Mesenchymal stem cell (in vitro differentiated cells and primary cell): ENCODE measurements around the gene LIN9.

Experiments used
- DNase-seq: peaks from one replicate; pipeline ENCODE4 v3.0.0-alpha.2; 2013
- H2AFZ ChIP-seq: one replicate; pipeline ENCODE4 v1.6.1; 2013; ENCODE audit warnings: low read depth, mild to moderate bottlenecking, control low read depth, inconsistent platforms, low read length, moderate library complexity
- H2AK5ac ChIP-seq: 2 replicates; pipeline ENCODE4 v1.6.1; 2013; ENCODE audit warnings: low read length, moderate library complexity, mild to moderate bottlenecking, inconsistent platforms; ENCODE audit not compliant: severe bottlenecking
- H2BK120ac ChIP-seq: one replicate; pipeline ENCODE4 v1.6.1; 2013; ENCODE audit warnings: low read depth, mild to moderate bottlenecking, inconsistent platforms, low read length, moderate library complexity
- H2BK12ac ChIP-seq, 2 experiments: one replicate each; pipeline ENCODE4 v1.6.1; 2013; ENCODE audit warnings: inconsistent platforms in 2 of 2, low read length in 2 of 2, mild to moderate bottlenecking in 2 of 2, moderate library complexity in 2 of 2, control low read depth in 1 of 2
- H2BK15ac ChIP-seq: one replicate; pipeline ENCODE4 v1.6.1; 2013; ENCODE audit warnings: mild to moderate bottlenecking, low read depth, inconsistent platforms; ENCODE audit not compliant: poor library complexity, severe bottlenecking
- H2BK5ac ChIP-seq: 2 replicates; pipeline ENCODE4 v1.6.1; 2013; ENCODE audit warnings: low read depth, mild to moderate bottlenecking, low read length, control low read depth, inconsistent platforms; ENCODE audit not compliant: poor library complexity, severe bottlenecking
- H3K14ac ChIP-seq, 2 experiments: one replicate each; pipeline ENCODE4 v1.6.1; 2013; ENCODE audit warnings: inconsistent platforms in 2 of 2, low read length in 2 of 2, control low read depth in 1 of 2, mild to moderate bottlenecking in 1 of 2, moderate library complexity in 1 of 2
- H3K18ac ChIP-seq, 2 experiments: one replicate each; pipeline ENCODE4 v1.6.1; 2013; ENCODE audit warnings: inconsistent platforms in 2 of 2, low read length in 2 of 2, control low read depth in 1 of 2, low read depth in 1 of 2, mild to moderate bottlenecking in 1 of 2
- H3K23ac ChIP-seq, 2 experiments: one replicate each; pipeline ENCODE4 v1.6.1; 2013; ENCODE audit warnings: inconsistent platforms in 2 of 2, low read length in 2 of 2, mild to moderate bottlenecking in 2 of 2, moderate library complexity in 2 of 2, control low read depth in 1 of 2
- H3K27ac ChIP-seq: 2 replicates; pipeline ENCODE4 v1.5.1; 2013; ENCODE audit warnings: mild to moderate bottlenecking, moderate library complexity, low read length, control low read depth, inconsistent platforms; ENCODE audit not compliant: poor library complexity, severe bottlenecking
- H3K27me3 ChIP-seq, 2 experiments: 2 replicates each; pipeline versions ENCODE4 v1.6.1 to v1.7.0; 2013; ENCODE audit warnings: low read length in 2 of 2, mild to moderate bottlenecking in 2 of 2, moderate library complexity in 2 of 2, control low read depth in 1 of 2, inconsistent platforms in 1 of 2; ENCODE audit not compliant: control insufficient read depth in 1 of 2, insufficient read depth in 1 of 2
- H3K36me3 ChIP-seq, 2 experiments: 2 replicates each; pipeline versions ENCODE4 v1.6.1 to v1.7.0; 2013; ENCODE audit warnings: low read length in 2 of 2, control low read depth in 1 of 2, inconsistent platforms in 1 of 2, low read depth in 1 of 2, mild to moderate bottlenecking in 1 of 2; ENCODE audit not compliant: insufficient read depth in 2 of 2, control insufficient read depth in 1 of 2
- H3K4ac ChIP-seq, 2 experiments: one replicate each; pipeline ENCODE4 v1.6.1; 2013; ENCODE audit warnings: inconsistent platforms in 2 of 2, low read length in 2 of 2, mild to moderate bottlenecking in 2 of 2, moderate library complexity in 2 of 2, control low read depth in 1 of 2, low read depth in 1 of 2
- H3K4me1 ChIP-seq: 2 replicates; pipeline ENCODE4 v1.6.1; 2013; ENCODE audit warnings: low read depth, low read length, control low read depth; ENCODE audit not compliant: control insufficient read depth, insufficient read depth
- H3K4me2 ChIP-seq: 2 replicates; pipeline ENCODE4 v1.6.1; 2013; ENCODE audit warnings: low read length, mild to moderate bottlenecking, inconsistent platforms; ENCODE audit not compliant: poor library complexity, severe bottlenecking
- H3K4me3 ChIP-seq, 2 experiments: 2 replicates each; pipeline versions ENCODE4 v1.5.1 to v1.7.0; 2013; ENCODE audit warnings: low read length in 2 of 2, mild to moderate bottlenecking in 2 of 2, control low read depth in 1 of 2, low read depth in 1 of 2; ENCODE audit not compliant: insufficient read depth in 1 of 2
- H3K79me1 ChIP-seq: replicated peaks from 2 replicates; pipeline ENCODE4 v1.6.1; 2013; ENCODE audit warnings: mild to moderate bottlenecking, control low read depth, low read length, inconsistent platforms; ENCODE audit not compliant: poor library complexity, severe bottlenecking
- H3K9ac ChIP-seq: 2 replicates; pipeline ENCODE4 v1.7.0; 2013; ENCODE audit warnings: mild to moderate bottlenecking, low read length, moderate library complexity
- H3K9me3 ChIP-seq: 2 replicates; pipeline ENCODE4 v1.7.0; 2013; ENCODE audit warnings: mild to moderate bottlenecking, low read length; ENCODE audit not compliant: control insufficient read depth
- H4K8ac ChIP-seq: one replicate; pipeline ENCODE4 v1.6.1; 2013; ENCODE audit warnings: inconsistent platforms, mild to moderate bottlenecking, low read length, moderate library complexity
- H4K91ac ChIP-seq: one replicate; pipeline ENCODE4 v1.6.1; 2013; ENCODE audit warnings: mild to moderate bottlenecking, low read length, inconsistent platforms
- WGBS: methylation state at CpG from one replicate; pipeline ENCODE4 v1.1.7; 2013; ENCODE audit warnings: mixed read lengths; 5-methylcytosine and 5-hydroxymethylcytosine counted together

Gene LIN9

GRCh38 chr1:226355016-226355415 is 46.1 kb upstream of the LIN9 start:
- Histone ChIP-seq H3K4ac (no peak overlapping the region), H3K4me3 (no peak overlapping the region), H2AFZ (no peak overlapping the region), H3K27me3 (no peaks in the 10 kb centered on the region), H3K9ac (no peak overlapping the region), H3K36me3 (peaks cover 22 to 27% of the 10 kb centered on the region in 2 experiments), H4K91ac (no peak overlapping the region), H3K9me3 (no peaks in the 10 kb centered on the region), H2BK15ac (no peak overlapping the region), H3K14ac (no peak overlapping the region), H3K23ac (no peak overlapping the region), H2BK5ac (no peak overlapping the region), H3K79me1 (peaks cover 2% of the 10 kb centered on the region), H2BK12ac (no peak overlapping the region), H3K4me1 (no peaks in the 10 kb centered on the region), H4K8ac (no peak overlapping the region), H2BK120ac (no peak overlapping the region), H2AK5ac (no peak overlapping the region), H3K4me2 (no peak overlapping the region), H3K18ac (no peak overlapping the region), H3K27ac (no peak overlapping the region)
- DNase-seq, result no peak
- WGBS, result over 99% methylated on average over 10 of the region's 10 CpGs

GRCh38 chr1:226353698-226354525 is 44.9 kb upstream of the LIN9 start:
- Histone ChIP-seq H4K91ac (no peak overlapping the region), H2BK120ac (no peak overlapping the region), H4K8ac (no peak overlapping the region)

GRCh38 chr1:226351709-226352108 is 42.7 kb upstream of the LIN9 start:
- no peak for DNase-seq
- H3K79me1 ChIP-seq, result no peaks in the 10 kb centered on the region
- no peaks in the 10 kb centered on the region for H3K9me3 ChIP-seq
- H3K14ac ChIP-seq, result no peak overlapping the region
- peaks cover 2% of the 10 kb centered on the region for H3K4me1 ChIP-seq
- WGBS, result 87% methylated on average over 3 of the region's 3 CpGs
- H4K8ac ChIP-seq, result no peak overlapping the region
- no peak overlapping the region for H2BK15ac ChIP-seq
- H3K9ac ChIP-seq, result no peak overlapping the region
- H2AFZ ChIP-seq, result no peak overlapping the region
- H2AK5ac ChIP-seq, result no peak overlapping the region
- H2BK120ac ChIP-seq, result no peak overlapping the region
- no peak overlapping the region for H3K18ac ChIP-seq
- no peak overlapping the region for H3K4me2 ChIP-seq
- no peak overlapping the region for H2BK5ac ChIP-seq
- no peak overlapping the region for H3K23ac ChIP-seq
- H3K27ac ChIP-seq, result no peak overlapping the region
- H2BK12ac ChIP-seq, result no peak overlapping the region
- no peak overlapping the region for H4K91ac ChIP-seq
- peaks cover 0 to 5% of the 10 kb centered on the region in 2 experiments for H3K27me3 ChIP-seq
- no peak overlapping the region for H3K4ac ChIP-seq
- H3K36me3 ChIP-seq, result peaks cover 4 to 8% of the 10 kb centered on the region in 2 experiments
- no peak overlapping the region for H3K4me3 ChIP-seq

More at GRCh38 chr1:226353698-226354525, 44.9 kb upstream of the LIN9 start:
- Histone ChIP-seq H3K18ac (no peak overlapping the region), H2AK5ac (no peak overlapping the region), H3K36me3 (peaks cover 14 to 18% of the 10 kb centered on the region in 2 experiments), H3K4ac (no peak overlapping the region), H3K4me1 (peaks cover 2% of the 10 kb centered on the region), H2BK15ac (no peak overlapping the region), H3K14ac (no peak overlapping the region), H3K4me3 (no peak overlapping the region), H2AFZ (no peak overlapping the region), H3K27me3 (peaks cover 0 to 3% of the 10 kb centered on the region in 2 experiments), H3K79me1 (no peaks in the 10 kb centered on the region), H3K9ac (no peak overlapping the region), H2BK5ac (no peak overlapping the region), H3K27ac (no peak overlapping the region), H3K4me2 (no peak overlapping the region), H3K9me3 (no peaks in the 10 kb centered on the region), H2BK12ac (no peak overlapping the region), H3K23ac (no peak overlapping the region)
- 62% methylated on average over 15 of the region's 15 CpGs for WGBS
- no peak for DNase-seq

GRCh38 chr1:226350519-226350865 is 41.5 kb upstream of the LIN9 start:
- Histone ChIP-seq H3K9me3 (no peaks in the 10 kb centered on the region), H3K4ac (no peak overlapping the region), H2BK5ac (no peak overlapping the region), H3K18ac (no peak overlapping the region), H4K91ac (peak overlapping the region; percentile 7), H3K4me3 (no peak overlapping the region), H2BK120ac (no peak overlapping the region), H2AK5ac (no peak overlapping the region), H3K4me1 (peaks cover 2% of the 10 kb centered on the region), H4K8ac (no peak overlapping the region), H3K27me3 (peaks cover 0 to 5% of the 10 kb centered on the region in 2 experiments), H3K27ac (no peak overlapping the region), H3K9ac (no peak overlapping the region), H3K23ac (no peak overlapping the region), H2BK12ac (no peak overlapping the region), H2AFZ (no peak overlapping the region), H3K4me2 (no peak overlapping the region), H2BK15ac (no peak overlapping the region), H3K79me1 (no peaks in the 10 kb centered on the region), H3K14ac (no peak overlapping the region), H3K36me3 (peaks cover under 1 to 2% of the 10 kb centered on the region in 2 experiments)
- DNase-seq, result no peak
- WGBS, result 93% methylated on average over 9 of the region's 9 CpGs
